RWPE1 (cell line): ENCODE results near the gene GCNT1.

Experiments used
- CTCF ChIA-PET: fragments of 350-600 bp; sonication (Branson Sonifier 250); formaldehyde crosslinking; extraction: SDS; loops from one replicate; lab custom pipeline; 2021; lab: Yijun Ruan, JAX
- POLR2A ChIA-PET: fragments of 400-600 bp; formaldehyde crosslinking; extraction: SDS; loops from one replicate; lab custom pipeline; 2020; ENCODE audit warnings: antibody characterized with exemption; ENCODE audit not compliant: low non-redundant PET; lab: Yijun Ruan, JAX
- DNase-seq: peaks from one replicate; pipeline ENCODE4 v3.0.0; 2012; ENCODE audit warnings: low spot score
- H3K27ac ChIP-seq: fragments of 450-650 bp; 2 replicates; pipeline ENCODE4 v1.5.1; 2017
- CTCF ChIP-seq: fragments of 450-650 bp; conservative IDR thresholded peaks from 2 replicates; pipeline ENCODE4 v1.5.1; 2017; ENCODE audit warnings: low read depth, mild to moderate bottlenecking

GCNT1 gene

GRCh38 chr9:76458903-76459693, at the start of gene GCNT1:
GCNT1 (plus strand) TSS chr9:76459182; CDS start chr9:76502382, 43,200 bp downstream.
- peak; percentile 41 for TF ChIP-seq CTCF
- peak; percentile 96 for DNase-seq
- POLR2A ChIA-PET: interaction anchor here (0.5 to 0.6 kb wide), 2 partner anchors 145 to 158 kb away, joined by 3 read pairs; no protein-coding TSS in a partner anchor
- peak within 1 kb of the TSS; percentile 48 for H3K27ac ChIP-seq
- CTCF ChIA-PET: interaction anchor here (0.6 to 1.2 kb wide), 2 partner anchors 137 to 274 kb away, joined by 3 read pairs; no protein-coding TSS in a partner anchor

GRCh38 chr9:76412638-76413037, 46.3 kb upstream of the GCNT1 start:
- no peak for TF ChIP-seq CTCF
- no peak for DNase-seq
- ChIA-PET POLR2A (no interaction called here), CTCF (interaction anchor here (0.6 kb wide), 1 partner anchor 45 kb away, joined by 9 read pairs; no protein-coding TSS in a partner anchor)
- H3K27ac ChIP-seq: no peak overlapping the region

- POLR2A ChIA-PET: no interaction called here
Observed at GRCh38 chr9:76413658-76414057, 45.3 kb upstream of the GCNT1 start.

GRCh38 chr9:76414661-76415060, 44.3 kb upstream of the GCNT1 start:
- TF ChIP-seq CTCF: no peak
- no peak overlapping the region for H3K27ac ChIP-seq
- ChIA-PET CTCF (no interaction called here), POLR2A (no interaction called here)
- no peak for DNase-seq

More at GRCh38 chr9:76413658-76414057, 45.3 kb upstream of the GCNT1 start:
- DNase-seq: no peak
- H3K27ac ChIP-seq: no peak overlapping the region
- TF ChIP-seq CTCF: no peak
- CTCF ChIA-PET: no interaction called here

GRCh38 chr9:76415154-76415553, 43.8 kb upstream of the GCNT1 start:
- ChIA-PET POLR2A (no interaction called here), CTCF (no interaction called here)
- no peak overlapping the region for H3K27ac ChIP-seq
- TF ChIP-seq CTCF: no peak
- DNase-seq: no peak

GRCh38 chr9:76415731-76416130, 43.3 kb upstream of the GCNT1 start:
- no peak overlapping the region for H3K27ac ChIP-seq
- POLR2A ChIA-PET: no interaction called here
- CTCF ChIA-PET: no interaction called here
- no peak for DNase-seq
- no peak for TF ChIP-seq CTCF
